Measurements from ENCODE around the gene S1PR3. TPM values are rescaled to one million over a fixed set of nuclear protein-coding genes. Genes with fewer than 3 reads are reported as not detected.

S1PR3 gene
- total RNA-seq, 2 experiments from 2014 or later: 0.47 TPM; not detected in 1

DNA sequence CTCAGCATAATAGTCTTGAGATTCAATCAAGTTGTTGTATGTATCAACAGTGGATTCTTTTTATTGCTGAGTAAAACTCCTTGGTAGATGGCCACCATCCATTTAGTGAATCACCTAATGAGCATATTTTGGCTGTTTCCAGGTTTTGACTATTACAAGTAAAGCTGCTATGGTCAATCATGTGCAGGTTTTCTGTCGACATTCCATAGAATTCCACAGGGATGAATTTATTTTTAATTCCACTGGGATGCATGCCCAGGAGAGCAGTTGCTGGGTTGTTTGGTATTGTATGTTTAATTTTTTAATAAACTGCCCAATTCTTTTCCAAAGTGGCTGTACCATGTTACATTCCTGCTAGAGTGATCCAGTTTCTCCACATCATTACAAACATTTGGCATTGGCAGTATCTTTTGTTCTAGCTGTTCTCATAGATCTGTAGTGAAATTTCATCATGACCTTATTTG lies 10.5 kb upstream of the S1PR3 start:
- Histone ChIP-seq H4K20me1 (ENCODE audit: insufficient read depth, low read length) (no peaks in the 10 kb centered on the region), H2AFZ (ENCODE audit: low read length) (no peak overlapping the region), H3K4me2 (ENCODE audit: low read length) (no peak overlapping the region), H3K9me3 (ENCODE audit: low read length) (no peaks in the 10 kb centered on the region), H3K4me3 (ENCODE audit: low read depth, low read length, poor library complexity, severe bottlenecking) (no peak overlapping the region), H3K27ac (ENCODE audit: low read depth, low read length, poor library complexity, severe bottlenecking) (no peak overlapping the region), H3K9me2 (ENCODE audit: insufficient read depth, low read length) (no peaks in the 10 kb centered on the region), H3K36me3 (ENCODE audit: insufficient read depth, low read length) (no peaks in the 10 kb centered on the region), H3K79me2 (ENCODE audit: insufficient read depth, low read depth, low read length) (no peaks in the 10 kb centered on the region), H3K4me1 (ENCODE audit: insufficient read depth, low read length, poor library complexity, severe bottlenecking) (no peaks in the 10 kb centered on the region)
- POLR2A ChIA-PET: no interaction called here
- BruUV-seq (replicated peaks): no TSS peak
- CTCF ChIA-PET (ENCODE audit: unreplicated experiment): no interaction called here
- DNase-seq (ENCODE audit: low spot score): no peak
- intact Hi-C loops (cut with micrococcal nuclease; ENCODE audit: unreplicated experiment): no loop called here
- TF ChIP-seq, protein P1, sequence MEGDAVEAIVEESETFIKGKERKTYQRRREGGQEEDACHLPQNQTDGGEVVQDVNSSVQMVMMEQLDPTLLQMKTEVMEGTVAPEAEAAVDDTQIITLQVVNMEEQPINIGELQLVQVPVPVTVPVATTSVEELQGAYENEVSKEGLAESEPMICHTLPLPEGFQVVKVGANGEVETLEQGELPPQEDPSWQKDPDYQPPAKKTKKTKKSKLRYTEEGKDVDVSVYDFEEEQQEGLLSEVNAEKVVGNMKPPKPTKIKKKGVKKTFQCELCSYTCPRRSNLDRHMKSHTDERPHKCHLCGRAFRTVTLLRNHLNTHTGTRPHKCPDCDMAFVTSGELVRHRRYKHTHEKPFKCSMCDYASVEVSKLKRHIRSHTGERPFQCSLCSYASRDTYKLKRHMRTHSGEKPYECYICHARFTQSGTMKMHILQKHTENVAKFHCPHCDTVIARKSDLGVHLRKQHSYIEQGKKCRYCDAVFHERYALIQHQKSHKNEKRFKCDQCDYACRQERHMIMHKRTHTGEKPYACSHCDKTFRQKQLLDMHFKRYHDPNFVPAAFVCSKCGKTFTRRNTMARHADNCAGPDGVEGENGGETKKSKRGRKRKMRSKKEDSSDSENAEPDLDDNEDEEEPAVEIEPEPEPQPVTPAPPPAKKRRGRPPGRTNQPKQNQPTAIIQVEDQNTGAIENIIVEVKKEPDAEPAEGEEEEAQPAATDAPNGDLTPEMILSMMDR (conservative IDR thresholded peaks at IDR 0.05; ENCODE audit: low read length): no peak
- TF ChIP-seq EZH2phosphoT487 (IDR thresholded peaks at IDR 0.05; ENCODE audit: borderline replicate concordance, low read depth, low read length): no peak

DNA sequence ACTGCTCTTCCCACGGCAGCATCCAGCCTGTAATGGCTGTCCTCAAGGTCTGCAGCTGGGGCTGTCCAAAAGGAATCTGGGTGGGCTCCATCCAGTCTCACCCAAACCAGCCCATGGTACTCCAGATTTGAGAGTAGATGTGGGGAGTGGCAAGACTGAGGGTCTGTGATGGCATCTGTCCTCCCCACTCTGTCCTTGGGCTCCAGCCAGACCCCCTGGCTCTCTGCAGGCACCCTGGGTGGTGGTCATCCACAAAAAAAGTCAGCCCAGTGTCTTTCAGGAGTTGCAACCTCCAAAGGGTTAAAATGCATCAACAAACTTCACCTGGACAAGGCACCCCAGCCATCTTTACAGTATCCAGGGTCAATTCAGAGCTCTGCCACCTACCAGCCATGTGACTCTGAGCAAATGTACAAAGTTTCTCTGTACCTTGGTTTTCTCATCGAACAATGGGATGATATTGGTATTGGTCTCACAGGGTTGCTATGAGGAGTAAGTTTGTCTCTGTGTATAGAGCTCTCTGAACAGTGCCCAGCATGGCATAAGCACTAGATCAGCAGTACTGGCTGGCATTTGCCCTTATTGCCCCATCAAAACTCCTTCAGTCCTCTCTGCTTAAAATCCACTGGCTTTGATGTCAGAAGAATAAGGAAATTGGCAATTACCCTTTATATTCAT lies 7.3 kb upstream of the S1PR3 start:
- TF ChIP-seq, protein P1 (conservative IDR thresholded peaks at IDR 0.05; ENCODE audit: low read length): no peak
- TF ChIP-seq EZH2phosphoT487 (IDR thresholded peaks at IDR 0.05; ENCODE audit: borderline replicate concordance, low read depth, low read length): no peak
- Histone ChIP-seq H3K79me2 (ENCODE audit: insufficient read depth, low read depth, low read length) (no peaks in the 10 kb centered on the region), H3K4me3 (ENCODE audit: low read depth, low read length, poor library complexity, severe bottlenecking) (no peak overlapping the region), H3K4me2 (ENCODE audit: low read length) (no peak overlapping the region), H3K27ac (ENCODE audit: low read depth, low read length, poor library complexity, severe bottlenecking) (no peak overlapping the region), H3K9me2 (ENCODE audit: insufficient read depth, low read length) (no peaks in the 10 kb centered on the region), H3K4me1 (ENCODE audit: insufficient read depth, low read length, poor library complexity, severe bottlenecking) (peaks cover 3% of the 10 kb centered on the region), H3K36me3 (ENCODE audit: insufficient read depth, low read length) (no peaks in the 10 kb centered on the region), H3K9me3 (ENCODE audit: low read length) (no peaks in the 10 kb centered on the region), H2AFZ (ENCODE audit: low read length) (no peak overlapping the region), H4K20me1 (ENCODE audit: insufficient read depth, low read length) (no peaks in the 10 kb centered on the region)
- intact Hi-C loops (cut with micrococcal nuclease; ENCODE audit: unreplicated experiment): no loop called here
- ChIA-PET POLR2A (no interaction called here), CTCF (ENCODE audit: unreplicated experiment) (no interaction called here)
- DNase-seq (ENCODE audit: low spot score): no peak
- no TSS peak for BruUV-seq (replicated peaks)

DNA sequence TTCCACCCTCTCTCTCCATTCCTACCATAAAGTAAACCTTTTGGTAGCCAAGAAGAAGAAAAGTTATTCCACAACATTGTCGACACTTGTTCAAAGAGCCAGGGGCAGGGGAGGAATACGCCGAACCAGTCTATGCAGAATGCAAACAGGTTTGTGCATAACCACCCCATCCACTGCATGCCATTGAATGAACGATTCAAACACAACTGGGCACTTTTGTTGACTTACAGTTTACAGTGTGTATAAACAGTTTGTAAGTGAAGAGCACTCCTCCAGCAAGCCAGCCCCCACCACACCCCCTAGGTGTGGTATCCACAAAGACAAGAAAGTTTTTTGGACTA lies 6.8 kb upstream of the S1PR3 start:
- no TSS peak for BruUV-seq (replicated peaks)
- H2AFZ ChIP-seq (ENCODE audit: low read length): no peak overlapping the region
- no peaks in the 10 kb centered on the region for H3K79me2 ChIP-seq (ENCODE audit: insufficient read depth, low read depth, low read length)
- H4K20me1 ChIP-seq (ENCODE audit: insufficient read depth, low read length): no peaks in the 10 kb centered on the region
- no peak for DNase-seq (ENCODE audit: low spot score)
- no peak overlapping the region for H3K4me3 ChIP-seq (ENCODE audit: low read depth, low read length, poor library complexity, severe bottlenecking)
- peaks cover 8% of the 10 kb centered on the region for H3K4me1 ChIP-seq (ENCODE audit: insufficient read depth, low read length, poor library complexity, severe bottlenecking)
- H3K36me3 ChIP-seq (ENCODE audit: insufficient read depth, low read length): no peaks in the 10 kb centered on the region
- H3K27ac ChIP-seq (ENCODE audit: low read depth, low read length, poor library complexity, severe bottlenecking): no peak overlapping the region
- ChIA-PET CTCF (ENCODE audit: unreplicated experiment) (no interaction called here), POLR2A (no interaction called here)
- TF ChIP-seq EZH2phosphoT487 (IDR thresholded peaks at IDR 0.05; ENCODE audit: borderline replicate concordance, low read depth, low read length): no peak
- TF ChIP-seq, protein P1 (conservative IDR thresholded peaks at IDR 0.05; ENCODE audit: low read length): no peak
- no peaks in the 10 kb centered on the region for H3K9me2 ChIP-seq (ENCODE audit: insufficient read depth, low read length)
- no peaks in the 10 kb centered on the region for H3K9me3 ChIP-seq (ENCODE audit: low read length)
- intact Hi-C loops (cut with micrococcal nuclease; ENCODE audit: unreplicated experiment): no loop called here
- no peak overlapping the region for H3K4me2 ChIP-seq (ENCODE audit: low read length)

All from OCI-LY7 (cell line).